HepG2 (cell line): ENCODE measurements around the gene TBL3. TPM values are rescaled to one million over a fixed set of nuclear protein-coding genes. Genes with fewer than 3 reads are reported as not detected.

Experiments
- CBFB ChIP-seq: sonication (generic); formaldehyde crosslinking; IDR thresholded peaks from 2 replicates; pipeline ENCODE4 v1.4.0; 2020; ENCODE audit warnings: missing genetic modification reagents
- DMAP1 ChIP-seq: IDR thresholded peaks from 2 replicates; pipeline ENCODE4 v1.6.1; 2016
- FUBP1 ChIP-seq: sonication (generic); formaldehyde crosslinking; IDR thresholded peaks from 2 replicates; pipeline ENCODE4 v1.5.1; 2020; ENCODE audit warnings: missing genetic modification reagents, mild to moderate bottlenecking, borderline replicate concordance
- MBD4 ChIP-seq: IDR thresholded peaks from 2 replicates; pipeline ENCODE4 v1.6.1; 2012; ENCODE audit warnings: low read length, inconsistent platforms, borderline replicate concordance
- SOX13 ChIP-seq, 3 experiments: fragments of 450-650 bp in 1 of 3; sonication (generic) in 1 of 3; formaldehyde crosslinking in 1 of 3; IDR thresholded peaks in 2 of 3; conservative IDR thresholded peaks in 1 of 3; 2 replicates each; pipeline versions ENCODE4 v1.5.0 to v1.6.1; 2016 to 2020; ENCODE audit warnings: antibody characterized with exemption in 1 of 3, mild to moderate bottlenecking in 1 of 3, missing compliant biosample characterization in 1 of 3, missing genetic modification reagents in 1 of 3, moderate library complexity in 1 of 3
- ZBTB33 ChIP-seq: sonication (generic); formaldehyde crosslinking; IDR thresholded peaks from 2 replicates; pipeline ENCODE4 v1.4.0; 2020; ENCODE audit warnings: missing genetic modification reagents
- ZBTB44 ChIP-seq: sonication (generic); formaldehyde crosslinking; IDR thresholded peaks from 2 replicates; pipeline ENCODE4 v1.4.0; 2020; ENCODE audit warnings: missing genetic modification reagents
- ZNF20 ChIP-seq: sonication (generic); formaldehyde crosslinking; IDR thresholded peaks from 2 replicates; pipeline ENCODE4 v1.4.0; 2020; ENCODE audit warnings: mild to moderate bottlenecking, moderate library complexity, missing genetic modification reagents
- ZNF460 ChIP-seq: sonication (generic); formaldehyde crosslinking; IDR thresholded peaks from 2 replicates; pipeline ENCODE4 v1.5.1; 2020; ENCODE audit warnings: missing genetic modification reagents, mild to moderate bottlenecking, borderline replicate concordance
- polyA plus RNA-seq, 8 experiments: library from polyadenylated mRNA; depleted of rRNA in 3 of 8; stranded (reverse) in 7 of 8; unstranded in 1 of 8; fragments of >200 nt; fragmentation: Illumina TruSeq in 4 of 8; extraction: Trizol in 4 of 8; gene quantifications; 2 replicates each; pipeline versions ENCODE4 v1.2.1 to v1.2.3, GENCODE V29; 2011 to 2016; ENCODE audit warnings: low read depth in 4 of 8, missing spikeins in 1 of 8, mixed read lengths in 1 of 8; ENCODE audit not compliant: insufficient read depth in 1 of 8
- total RNA-seq, 5 experiments: library from RNA; depleted of rRNA; stranded (reverse); fragments of >200 nt; fragmentation: Illumina TruSeq; extraction: Trizol; gene quantifications; 2 replicates each; pipeline ENCODE4 v1.2.3, GENCODE V29; 2016; ENCODE audit warnings: low read depth in 1 of 5
- TF ChIP-seq, protein P1 (sequence below): sonication (generic); formaldehyde crosslinking; IDR thresholded peaks from 2 replicates; pipeline ENCODE4 v1.4.0; 2020; ENCODE audit warnings: missing genetic modification reagents; ENCODE audit errors: not compliant biosample characterization
- TF ChIP-seq, protein P2 (sequence below): sonication (generic); formaldehyde crosslinking; IDR thresholded peaks from 2 replicates; pipeline ENCODE4 v1.8.0; 2022; ENCODE audit warnings: missing genetic modification reagents, mild to moderate bottlenecking, borderline replicate concordance

Gene TBL3
- total and polyA plus RNA-seq, 2 of the 13 experiments (the other 11 are each of a cell fraction or from before 2014, with no cell fraction given) = 16.8 to 38.0 TPM

DNA sequence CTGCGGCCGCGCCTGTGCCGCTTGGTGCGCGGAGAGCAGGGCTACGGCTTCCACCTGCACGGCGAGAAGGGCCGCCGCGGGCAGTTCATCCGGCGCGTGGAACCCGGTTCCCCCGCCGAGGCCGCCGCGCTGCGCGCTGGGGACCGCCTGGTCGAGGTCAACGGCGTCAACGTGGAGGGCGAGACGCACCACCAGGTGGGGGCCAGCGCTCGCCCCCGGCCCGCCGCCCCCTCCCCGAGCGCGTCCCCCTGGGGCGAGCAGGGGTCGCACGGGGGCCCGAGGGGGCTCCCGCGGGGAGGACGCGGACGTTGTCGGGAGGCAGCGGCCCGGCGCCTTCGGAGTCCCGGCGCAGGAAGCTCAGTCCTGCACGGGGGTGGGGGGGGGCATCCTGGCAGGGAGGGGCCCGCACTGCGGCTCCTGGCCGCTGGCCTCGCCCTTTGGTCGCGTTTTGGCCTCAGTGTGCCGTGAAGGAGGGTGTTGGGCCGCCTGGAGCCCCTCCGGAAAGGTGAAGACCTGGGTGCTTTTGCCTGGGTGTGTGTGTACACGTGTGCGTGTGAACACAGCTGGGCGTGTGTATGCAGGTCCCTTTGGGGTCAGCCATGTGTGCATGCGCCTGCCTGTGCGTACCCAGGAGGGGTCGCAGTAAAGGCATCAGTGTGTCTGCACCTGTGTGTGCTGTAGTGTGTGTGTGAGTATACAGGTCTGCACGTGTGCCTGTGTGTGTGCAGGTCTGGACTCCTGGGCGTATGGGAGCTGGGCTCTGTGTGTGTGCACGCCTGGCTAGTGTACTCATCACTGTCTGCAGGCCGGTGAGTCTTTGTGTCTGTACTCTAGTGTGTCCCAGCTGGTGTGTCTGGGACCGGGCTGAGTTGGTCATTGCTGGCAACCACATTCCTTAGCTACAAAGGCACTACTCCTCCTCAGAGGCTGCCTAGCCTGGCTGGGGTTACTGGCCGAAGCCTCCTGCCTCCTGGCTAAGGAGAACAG lies 55.5 kb downstream of the TBL3 start (continued):
- TF ChIP-seq SOX13 (IDR thresholded peaks at IDR 0.05) (no peak), SOX13 (CRISPR knock-in tag; conservative IDR thresholded peaks at IDR 0.05 in 1 of 2, IDR thresholded peaks at IDR 0.05 in 1 of 2) (no peak), ZBTB33 (CRISPR knock-in tag) (peak; percentile 89; the same call in 1 of the 2 replicates), ZNF20 (CRISPR knock-in tag) (no peak), FUBP1 (CRISPR knock-in tag) (no peak), DMAP1 (CRISPR knock-in tag) (peak; percentile 40; the same call in 1 of the 2 replicates), MBD4 (no peak), ZNF460 (CRISPR knock-in tag) (no peak), ZBTB44 (CRISPR knock-in tag) (no peak), CBFB (CRISPR knock-in tag) (no peak)
- TF ChIP-seq, protein P1, sequence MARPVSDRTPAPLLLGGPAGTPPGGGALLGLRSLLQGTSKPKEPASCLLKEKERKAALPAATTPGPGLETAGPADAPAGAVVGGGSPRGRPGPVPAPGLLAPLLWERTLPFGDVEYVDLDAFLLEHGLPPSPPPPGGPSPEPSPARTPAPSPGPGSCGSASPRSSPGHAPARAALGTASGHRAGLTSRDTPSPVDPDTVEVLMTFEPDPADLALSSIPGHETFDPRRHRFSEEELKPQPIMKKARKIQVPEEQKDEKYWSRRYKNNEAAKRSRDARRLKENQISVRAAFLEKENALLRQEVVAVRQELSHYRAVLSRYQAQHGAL (CRISPR knock-in tag) = no peak
- TF ChIP-seq, protein P2, sequence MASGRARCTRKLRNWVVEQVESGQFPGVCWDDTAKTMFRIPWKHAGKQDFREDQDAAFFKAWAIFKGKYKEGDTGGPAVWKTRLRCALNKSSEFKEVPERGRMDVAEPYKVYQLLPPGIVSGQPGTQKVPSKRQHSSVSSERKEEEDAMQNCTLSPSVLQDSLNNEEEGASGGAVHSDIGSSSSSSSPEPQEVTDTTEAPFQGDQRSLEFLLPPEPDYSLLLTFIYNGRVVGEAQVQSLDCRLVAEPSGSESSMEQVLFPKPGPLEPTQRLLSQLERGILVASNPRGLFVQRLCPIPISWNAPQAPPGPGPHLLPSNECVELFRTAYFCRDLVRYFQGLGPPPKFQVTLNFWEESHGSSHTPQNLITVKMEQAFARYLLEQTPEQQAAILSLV (CRISPR knock-in tag) = no peak
